COLO668 (cell line): Measurements from ENCODE around the gene THSD8.

Source experiments
- DNase-seq: peaks from one replicate; lab custom pipeline; 2025; ENCODE audit not compliant: unreplicated experiment; lab: John Stamatoyannopoulos, UW

The THSD8 gene

DNA sequence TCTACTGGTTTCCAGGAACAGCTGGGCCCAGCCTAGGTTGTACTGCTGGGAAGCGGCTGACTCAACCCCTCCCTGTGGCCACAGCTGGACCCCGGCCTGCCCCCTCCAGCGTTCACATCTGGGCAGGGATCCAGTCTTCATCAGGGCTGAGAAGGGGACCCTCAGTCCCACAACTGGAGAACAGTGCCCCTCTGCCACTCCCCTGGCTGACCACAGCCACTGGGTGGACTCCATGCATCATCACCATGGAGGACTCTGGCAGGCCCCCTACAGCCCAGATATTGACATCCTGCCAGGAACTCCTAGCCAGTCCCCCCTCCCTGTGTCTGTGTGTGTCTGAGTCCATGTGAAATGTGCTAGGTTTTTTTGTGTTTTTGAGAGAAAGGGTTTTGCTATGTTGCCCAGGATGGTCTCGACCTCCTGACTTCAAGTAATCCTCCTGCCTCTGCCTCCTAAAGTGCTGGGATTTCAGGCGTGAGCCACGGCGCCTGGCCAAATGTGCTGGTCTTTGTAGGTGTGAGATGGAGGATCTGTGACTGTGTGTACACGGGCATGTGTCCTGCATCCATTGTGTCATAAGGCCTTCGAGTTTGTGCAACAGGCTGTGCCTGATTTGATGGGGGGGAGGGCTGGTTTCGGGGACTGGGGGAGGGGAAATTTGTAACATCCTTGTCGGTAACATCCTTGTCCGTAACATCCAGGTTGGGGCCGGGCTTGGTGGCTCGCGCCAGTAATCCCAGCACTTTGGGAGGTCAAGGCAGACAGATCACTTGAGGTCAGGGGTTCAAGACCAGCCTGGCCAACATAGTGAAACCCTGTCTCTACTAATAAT lies 22.5 kb upstream of the THSD8 start:
- DNase-seq: peak; percentile 43

DNA sequence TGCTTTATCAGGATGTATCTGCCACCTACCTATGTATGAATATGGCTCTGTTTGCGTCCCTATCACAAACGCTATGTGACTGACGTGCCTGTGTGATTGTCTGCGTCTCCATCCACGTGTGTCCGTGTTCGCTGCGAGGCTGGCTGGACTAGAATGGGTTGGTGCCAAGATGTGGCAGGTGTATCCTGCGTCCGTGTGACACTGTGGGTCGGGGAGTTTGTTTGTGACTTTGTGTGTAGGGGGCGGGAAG lies 19.8 kb upstream of the THSD8 start:
- DNase-seq: no peak

DNA sequence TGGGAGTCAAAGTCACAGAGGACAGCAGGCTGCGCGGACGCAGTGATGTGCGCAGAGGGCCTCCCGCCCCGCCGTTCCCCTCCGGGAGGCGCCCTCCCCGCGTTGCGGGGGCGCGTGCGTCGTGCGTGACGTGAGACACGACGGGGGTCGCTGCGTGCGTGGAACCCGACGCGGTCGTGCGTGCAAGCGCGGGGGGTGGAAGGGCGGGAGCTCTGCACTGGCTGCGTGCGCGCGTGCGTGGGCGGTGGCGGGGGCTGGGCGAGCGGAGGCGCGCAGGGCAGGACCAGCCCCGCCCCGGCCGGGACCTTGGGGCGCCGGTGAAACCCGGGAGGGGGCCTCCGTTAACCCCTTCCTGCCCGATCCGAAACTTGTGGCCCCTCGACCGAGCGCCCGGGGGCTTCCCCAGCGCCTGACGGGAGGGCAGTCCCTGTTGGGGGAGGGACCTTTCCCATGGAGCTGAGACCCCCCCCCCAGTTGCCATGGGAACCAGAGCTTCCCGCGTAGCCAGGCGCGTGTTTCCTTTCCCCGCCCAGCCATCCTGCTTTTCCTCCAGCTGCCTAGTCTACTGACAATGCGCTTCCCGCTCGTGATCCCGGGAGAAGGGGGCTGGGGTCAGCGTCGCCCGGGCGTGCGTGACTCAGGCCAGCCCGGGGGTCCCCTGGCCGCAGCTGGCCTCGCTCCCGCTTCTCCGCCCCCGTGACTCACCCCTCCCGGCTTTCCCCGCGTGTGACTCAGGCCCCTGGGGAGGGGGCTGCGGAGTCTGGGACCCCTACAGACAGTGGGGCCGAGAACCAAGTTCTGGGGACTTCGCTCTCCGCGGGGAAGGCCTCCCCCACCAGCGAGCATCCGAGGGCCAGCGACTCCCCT lies 19.2 kb upstream of the THSD8 start:
- peak; percentile 85 for DNase-seq

DNA sequence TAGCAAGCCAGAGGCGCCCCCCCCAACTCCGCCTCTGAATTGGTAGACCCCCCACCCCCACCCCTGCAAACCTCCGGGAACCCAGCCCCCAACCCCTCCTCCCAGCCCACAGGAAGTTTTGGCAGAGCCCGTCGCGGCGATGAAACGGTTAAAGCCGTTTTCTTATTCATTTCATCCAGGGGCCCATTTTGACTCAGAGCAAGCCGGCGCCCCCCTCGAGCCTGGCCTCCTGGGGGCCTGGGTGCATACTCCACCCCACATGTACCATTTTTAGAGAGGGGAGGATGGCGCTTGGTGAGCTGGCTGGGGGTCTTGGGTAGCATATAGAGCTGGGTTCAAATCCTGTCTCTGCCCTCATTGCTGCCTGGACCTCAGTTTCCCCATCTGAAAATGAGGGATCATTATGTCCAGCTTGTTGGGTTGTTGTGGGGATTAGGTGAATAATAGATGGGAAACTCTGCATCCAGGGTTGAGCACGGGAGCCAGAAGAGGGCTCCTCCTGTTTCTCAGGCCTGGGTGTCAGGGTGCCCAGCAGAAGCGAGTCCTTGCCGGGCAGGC lies 18.5 kb upstream of the THSD8 start:
- DNase-seq: no peak

DNA sequence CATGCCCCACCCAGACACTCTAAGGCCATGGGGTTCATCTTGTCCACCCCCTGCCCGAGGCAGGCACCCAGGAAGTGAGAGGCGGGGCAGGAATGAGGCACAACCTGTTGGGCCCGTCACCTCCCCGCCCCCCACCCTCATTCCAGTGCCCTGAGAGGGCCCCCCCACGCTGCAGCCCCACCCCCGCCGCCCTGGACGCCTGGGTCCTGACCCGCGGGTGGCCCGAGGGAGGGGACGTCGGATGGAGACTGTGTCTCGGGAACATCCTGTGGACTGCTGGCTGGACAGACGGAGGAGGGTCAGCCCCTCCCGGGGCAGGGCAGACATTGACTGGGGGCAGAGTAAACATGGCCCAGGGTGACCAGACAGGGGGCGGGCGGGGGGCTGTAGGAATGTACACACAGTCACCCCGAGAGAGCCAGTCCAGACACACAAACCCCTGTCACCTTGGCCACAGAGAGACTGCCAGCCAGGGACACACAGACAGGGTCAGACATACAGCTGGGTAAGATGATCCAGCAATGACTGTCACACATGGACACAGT lies 17.9 kb upstream of the THSD8 start:
- no peak for DNase-seq

DNA sequence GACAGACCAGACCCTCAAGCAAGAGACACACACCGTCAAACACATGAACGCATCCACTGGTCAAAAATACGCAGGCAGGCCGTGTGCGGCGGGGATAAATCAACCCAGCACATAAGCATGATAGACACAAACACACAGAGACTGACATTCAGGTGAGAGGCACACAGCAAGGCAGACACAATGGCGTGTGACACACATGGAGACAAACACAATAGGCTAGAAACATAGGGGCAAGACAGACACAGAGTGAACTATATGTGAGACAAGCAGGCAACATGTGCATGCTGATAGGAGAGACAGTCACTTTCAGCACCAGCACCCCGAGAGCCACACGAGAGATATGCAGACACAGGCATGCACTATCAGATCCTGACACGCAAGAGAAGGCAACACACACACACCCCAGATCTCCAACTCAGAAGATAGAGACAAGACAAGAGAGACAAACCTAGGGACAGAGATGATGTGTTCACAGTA lies 17.4 kb upstream of the THSD8 start:
- DNase-seq: no peak

DNA sequence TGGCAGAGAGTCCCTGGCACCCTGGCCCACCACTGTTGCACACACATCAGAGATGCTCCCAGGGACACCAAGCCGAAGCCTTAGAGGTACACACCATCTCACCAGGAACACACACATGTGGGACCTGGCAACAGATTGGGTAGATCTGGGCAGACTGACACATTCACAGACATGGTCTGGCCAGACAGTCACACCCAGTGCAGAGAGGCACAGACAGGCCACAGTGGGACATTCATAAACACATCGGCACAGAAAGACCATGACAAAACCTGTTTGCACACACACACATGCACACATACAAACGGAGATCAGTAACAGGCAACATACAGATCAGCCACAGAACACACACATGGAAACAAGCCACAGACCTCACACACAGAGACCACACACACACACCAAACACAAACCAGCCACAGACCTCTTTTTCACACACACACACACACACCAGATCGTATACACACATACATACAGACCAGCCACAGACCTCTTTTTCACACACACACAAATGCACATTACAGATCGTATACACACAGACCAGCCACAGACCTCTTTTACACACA lies 16.9 kb upstream of the THSD8 start:
- DNase-seq: no peak

DNA sequence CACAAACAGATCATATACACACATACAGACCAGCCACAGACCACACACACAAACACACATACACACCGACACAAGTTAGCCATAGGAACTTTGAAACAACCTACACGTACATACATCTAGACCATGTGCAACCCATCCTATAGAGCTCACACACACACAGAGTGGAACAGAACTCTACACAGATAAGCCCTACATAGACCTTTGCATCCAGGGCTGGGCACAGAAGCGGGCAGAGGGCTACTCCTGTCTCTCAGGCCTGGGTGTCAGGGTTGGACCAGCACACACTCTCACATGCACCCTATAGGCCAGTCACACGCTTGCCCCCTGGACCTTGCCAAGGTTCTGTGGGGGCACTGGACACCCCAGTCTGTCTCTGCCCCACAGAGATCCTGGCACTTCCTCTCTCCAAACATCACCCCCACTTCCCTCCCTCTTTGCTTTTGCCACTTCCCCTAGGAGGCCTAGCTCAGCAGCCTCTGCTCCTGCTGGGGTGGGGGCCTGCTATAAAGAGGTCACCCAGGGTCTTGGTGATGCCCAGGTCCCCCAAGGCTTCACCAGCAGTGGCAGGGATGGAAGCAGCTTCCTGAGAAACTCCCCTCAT lies 16.3 kb upstream of the THSD8 start:
- no peak for DNase-seq

DNA sequence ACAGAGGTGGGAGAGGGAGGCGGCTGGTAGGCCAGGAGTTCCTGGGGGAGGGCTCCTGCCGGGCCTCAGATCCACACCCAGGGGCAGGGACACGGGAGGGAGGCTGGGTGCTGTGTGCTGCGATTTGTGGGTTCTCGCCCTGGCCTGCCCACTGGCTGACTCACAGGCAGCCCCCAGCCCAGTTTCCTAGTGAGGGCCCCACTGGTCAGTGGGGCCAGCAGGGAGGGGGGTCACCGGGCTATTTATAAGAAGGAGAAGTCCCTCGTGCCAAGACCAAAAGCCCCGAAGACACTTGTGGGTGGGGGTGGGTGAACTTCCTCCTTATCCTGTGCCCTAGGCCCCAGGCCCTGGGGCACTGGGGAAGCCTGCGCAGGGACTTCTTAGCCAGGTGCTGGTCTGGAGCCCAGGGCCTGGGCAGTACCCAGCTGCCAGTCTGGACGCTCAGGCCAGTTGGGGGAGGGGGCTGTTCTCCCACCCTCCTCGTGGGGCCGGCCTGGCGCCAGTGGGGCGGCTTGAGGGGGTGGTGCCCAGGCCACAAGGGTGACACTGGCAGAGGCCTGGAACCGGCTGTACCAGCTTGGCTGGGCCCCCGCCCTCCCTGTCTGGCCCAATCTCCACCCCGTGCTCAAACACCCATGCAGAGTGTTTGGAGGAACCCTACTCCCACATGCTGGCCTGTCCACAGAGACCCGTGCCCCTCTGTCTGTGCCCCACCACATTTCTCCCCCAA lies 15.6 kb upstream of the THSD8 start:
- DNase-seq: no peak

DNA sequence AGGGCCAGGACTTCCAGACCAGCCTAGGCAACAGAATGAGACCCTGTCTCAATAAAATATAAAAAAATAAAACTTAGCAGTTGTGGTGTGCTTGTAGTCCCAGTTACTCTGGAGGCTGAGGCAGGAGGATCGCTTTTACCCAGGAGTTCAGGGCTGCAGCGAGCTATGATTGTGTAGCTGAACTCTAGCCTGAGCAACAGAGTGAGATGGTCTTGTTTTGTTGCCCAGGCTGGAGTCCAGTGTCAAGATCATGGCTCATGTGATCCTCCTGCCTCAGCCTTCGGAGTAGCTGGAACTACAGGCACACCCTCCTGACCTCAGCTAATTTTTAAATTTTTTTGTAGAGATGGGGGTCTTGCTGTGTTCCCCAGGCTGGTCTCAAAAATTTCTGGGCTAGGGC lies 14.9 kb upstream of the THSD8 start:
- DNase-seq: no peak

DNA sequence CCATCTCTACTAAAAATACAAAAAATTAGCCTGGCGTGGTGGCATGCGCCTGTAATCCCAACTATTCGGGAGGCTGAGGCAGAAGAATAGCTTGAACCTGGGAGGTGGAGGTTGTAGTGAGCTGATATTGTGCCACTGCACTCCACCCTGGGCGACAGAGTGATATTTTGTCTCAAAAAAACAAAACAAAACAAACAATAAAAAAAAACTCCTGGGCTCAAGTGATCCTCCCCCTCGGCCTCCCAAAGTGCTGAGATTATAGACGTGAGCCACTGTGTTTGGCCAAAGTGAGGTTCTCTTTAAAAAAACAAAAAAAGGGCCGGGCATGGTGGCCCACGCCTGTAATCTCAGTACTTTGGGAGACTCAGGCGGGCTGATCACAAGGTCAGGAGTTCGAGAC lies 14.4 kb upstream of the THSD8 start:
- DNase-seq: no peak

DNA sequence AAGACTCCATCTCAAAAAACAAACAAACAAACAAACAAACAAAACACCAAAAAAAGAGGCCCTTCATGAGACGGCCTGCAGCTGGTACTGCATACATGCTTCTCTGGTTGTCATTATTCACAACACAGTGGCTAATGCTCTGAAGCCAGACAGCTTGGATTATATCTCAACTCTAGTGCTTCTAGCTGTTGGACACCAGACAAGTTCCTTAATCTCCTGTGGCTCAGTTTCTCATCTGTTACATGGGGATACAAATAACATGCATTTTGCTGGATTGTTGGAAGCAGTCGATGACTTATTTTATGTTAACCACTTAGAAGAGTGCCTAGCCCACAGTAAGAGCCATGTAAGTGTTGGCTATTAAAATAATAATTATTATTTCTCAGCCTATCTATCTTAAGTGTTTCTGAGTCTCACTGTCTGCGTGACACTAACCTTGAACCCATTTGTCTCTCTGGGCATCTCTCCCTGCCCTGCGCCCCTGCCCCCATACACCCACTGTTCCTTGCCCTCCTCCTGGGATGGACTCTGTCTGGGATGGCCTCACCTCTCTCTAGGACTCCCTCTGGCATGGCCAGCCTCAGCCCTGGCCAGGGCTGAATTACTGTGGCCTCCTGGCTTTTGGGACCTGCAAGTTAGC lies 13.7 kb upstream of the THSD8 start:
- DNase-seq: no peak

DNA sequence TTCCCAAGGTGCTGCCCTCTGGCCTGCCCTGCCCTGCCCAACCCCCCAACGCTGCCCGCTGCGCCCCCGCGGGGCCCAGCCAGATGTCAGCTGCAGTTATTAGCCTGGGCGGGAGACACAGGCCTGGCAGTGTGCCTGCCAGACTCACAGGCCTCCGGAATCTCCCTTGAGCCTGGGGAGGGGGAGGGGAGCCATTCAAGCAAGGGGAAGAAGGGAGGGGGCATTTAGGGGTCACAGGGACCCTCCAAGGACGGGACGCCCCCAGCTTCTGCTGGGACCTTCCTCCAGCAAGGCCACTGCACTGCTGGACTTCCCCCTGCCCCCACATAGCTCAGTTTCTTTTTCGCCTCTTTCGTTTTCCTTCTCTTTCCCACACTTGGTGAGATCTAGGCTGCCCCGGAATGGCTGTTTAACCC lies 13.2 kb upstream of the THSD8 start:
- peak; percentile 81 for DNase-seq

DNA sequence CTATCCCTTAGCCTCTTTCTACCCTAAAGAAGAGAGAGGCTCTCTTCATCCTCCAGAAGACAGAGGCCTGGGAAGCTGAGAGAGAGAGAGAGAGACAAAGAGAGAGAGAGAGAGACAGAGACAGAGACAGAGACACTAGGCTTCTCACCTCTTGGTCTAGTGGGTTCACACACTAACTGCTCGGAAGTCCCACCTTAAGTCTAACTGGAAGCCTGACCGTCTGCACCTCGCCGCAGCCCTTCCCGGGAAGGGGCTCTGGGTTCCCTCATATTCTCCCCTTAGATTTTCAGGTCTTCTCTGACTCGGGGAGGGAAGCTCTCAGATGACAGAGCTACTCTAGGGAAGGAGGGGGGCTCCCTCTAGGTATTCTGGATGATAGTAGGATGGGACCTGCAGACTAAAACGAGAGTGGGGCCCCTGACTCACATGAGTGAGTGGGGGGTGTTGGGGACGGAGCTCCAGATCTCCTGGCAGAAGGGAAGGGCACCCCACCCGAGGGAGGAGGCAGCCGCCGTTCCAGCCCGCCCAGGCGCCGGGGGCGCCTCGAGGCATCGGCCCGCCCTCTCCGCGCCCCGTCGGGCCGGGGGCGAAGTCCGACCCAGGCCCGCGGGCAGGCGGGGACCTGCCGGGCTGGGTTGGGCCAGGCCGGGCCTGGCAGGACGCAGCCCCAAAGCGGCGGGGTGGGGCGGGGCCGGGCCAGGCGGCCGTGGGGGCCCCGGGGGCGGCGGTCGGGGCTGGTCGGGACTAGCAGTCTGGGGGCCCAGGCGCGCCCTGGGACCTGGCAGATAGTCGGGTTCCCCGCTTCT lies 12.6 kb upstream of the THSD8 start:
- peak; percentile 82 for DNase-seq

DNA sequence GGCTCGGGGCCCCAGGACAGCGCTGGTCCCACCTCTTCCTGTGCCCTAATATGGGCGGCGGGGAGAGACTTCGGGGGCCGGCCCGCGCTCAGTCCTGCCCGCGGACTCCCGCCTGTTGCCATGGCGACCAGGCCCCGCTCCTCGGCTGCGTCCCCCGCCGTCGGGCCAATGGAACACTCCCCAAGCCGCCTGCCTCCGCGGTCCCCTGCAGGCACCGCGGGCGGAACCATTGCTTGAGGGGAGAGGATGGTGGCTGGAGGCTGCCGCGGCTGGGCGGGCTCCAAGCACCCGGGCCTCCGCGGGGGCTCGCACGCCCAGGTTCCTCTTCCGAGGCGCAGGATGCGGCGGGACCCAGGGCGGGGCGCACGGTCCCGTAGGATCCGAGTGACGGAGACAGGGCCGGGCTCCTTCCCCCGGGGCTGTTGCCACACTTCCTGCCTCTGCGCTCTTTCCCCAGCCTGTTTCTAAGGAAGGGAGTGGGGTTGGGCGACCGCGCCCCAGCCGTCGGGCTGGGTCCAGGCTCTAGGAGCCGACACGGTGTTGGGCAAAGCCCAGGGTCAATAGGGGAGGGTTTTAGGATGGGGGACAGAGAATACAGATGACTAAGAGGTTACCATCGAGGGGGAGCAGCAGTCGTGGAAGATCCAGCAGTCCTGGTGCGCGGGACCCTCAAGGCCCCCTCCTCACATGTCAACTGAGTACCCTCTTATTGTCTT lies 11.8 kb upstream of the THSD8 start:
- DNase-seq: peak; percentile 98

DNA sequence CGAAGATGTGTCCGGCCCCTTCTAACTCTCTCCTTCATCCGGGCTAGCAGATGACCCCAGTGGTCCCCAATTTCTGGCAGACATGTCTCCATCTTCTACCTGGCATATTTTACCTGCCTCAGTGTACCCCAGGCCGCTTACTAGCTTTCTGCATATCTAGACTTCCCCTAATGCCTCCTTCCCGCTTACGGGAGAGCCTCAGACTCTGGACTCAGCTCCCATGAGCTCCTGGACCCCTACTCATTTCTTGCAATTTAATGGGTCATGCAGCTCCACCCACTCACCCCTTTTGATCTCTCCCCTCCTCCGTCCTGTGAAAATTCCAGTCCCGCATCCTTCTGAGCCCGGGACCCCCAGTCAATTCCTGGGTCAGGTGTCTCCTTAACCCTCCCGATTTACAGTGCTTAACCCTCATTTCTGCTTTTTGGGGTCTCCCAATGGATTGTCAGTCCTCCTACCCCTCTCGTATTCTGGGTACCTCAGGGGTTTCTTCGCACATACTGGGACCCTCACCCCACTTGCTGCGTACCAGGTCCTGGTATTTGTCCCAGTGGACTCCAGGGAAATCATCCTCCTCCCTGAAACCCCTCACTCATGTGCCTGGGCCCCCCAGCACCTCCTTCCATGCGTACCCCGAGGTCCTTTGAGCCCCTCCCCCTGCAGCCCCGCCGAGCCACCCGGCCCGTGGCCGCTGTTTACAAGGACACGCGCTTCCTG lies 11.1 kb upstream of the THSD8 start:
- DNase-seq: no peak

DNA sequence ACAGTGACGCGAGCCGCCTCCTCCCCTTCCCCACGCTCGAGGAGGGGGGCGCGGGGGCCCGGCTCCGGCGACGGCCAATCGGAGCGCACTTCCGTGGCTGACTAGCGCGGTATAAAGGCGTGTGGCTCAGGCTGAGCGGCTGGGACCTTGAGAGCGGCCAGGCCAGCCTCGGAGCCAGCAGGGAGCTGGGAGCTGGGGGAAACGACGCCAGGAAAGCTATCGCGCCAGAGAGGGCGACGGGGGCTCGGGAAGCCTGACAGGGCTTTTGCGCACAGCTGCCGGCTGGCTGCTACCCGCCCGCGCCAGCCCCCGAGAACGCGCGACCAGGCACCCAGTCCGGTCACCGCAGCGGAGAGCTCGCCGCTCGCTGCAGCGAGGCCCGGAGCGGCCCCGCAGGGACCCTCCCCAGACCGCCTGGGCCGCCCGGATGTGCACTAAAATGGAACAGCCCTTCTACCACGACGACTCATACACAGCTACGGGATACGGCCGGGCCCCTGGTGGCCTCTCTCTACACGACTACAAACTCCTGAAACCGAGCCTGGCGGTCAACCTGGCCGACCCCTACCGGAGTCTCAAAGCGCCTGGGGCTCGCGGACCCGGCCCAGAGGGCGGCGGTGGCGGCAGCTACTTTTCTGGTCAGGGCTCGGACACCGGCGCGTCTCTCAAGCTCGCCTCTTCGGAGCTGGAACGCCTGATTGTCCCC lies 10.4 kb upstream of the THSD8 start, which contains the start of gene JUNB:
Gene JUNB (plus strand): TSS at position 142 of the 706 bp plus-strand sequence. CDS start 286 bp downstream, at position 428.
- DNase-seq: peak; percentile 96
